ENCODE data around the gene SIT1.

SIT1 gene

DNA sequence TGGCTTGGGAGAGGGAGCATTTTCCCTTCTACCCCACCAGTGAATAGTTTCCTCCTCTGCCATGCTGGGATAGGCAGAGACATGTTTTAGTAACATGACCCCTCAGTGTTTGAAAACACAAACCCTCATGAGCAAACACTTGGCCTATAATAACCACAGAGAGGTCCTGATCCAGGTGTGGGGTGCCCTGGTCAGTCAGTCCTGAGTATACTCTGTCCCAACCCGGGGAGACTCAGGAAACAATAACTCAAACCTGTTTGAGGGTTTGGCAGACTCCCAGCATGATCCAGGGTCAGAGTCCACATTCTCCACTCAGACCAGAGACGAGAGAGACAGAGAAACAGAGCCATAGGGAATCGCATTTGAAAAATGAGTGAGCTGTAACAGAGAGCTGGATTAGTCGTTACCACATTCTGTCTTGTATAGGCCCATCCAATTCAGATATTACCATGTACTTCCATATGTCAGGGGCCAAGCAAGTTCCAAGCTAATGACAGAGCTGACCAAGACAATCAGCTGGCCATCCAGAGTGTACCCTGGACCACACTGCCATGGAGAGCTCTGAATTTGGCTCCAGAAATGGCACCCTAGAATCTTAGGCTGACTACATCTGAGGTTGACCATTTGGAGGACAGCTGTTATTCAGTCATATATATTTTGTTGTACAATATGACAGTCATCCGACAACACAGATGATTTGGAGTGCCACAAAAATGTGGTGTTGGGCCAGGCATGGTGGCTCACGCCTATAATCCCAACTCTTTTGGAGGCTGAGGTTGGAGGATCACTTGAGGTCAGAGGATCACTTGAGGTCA lies 18.8 kb upstream of the SIT1 start:
- TF ChIP-seq SPI1 (IDR thresholded peaks at IDR 0.05; ENCODE audit: borderline replicate concordance, low read depth) = no peak
- TF ChIP-seq, protein P1, sequence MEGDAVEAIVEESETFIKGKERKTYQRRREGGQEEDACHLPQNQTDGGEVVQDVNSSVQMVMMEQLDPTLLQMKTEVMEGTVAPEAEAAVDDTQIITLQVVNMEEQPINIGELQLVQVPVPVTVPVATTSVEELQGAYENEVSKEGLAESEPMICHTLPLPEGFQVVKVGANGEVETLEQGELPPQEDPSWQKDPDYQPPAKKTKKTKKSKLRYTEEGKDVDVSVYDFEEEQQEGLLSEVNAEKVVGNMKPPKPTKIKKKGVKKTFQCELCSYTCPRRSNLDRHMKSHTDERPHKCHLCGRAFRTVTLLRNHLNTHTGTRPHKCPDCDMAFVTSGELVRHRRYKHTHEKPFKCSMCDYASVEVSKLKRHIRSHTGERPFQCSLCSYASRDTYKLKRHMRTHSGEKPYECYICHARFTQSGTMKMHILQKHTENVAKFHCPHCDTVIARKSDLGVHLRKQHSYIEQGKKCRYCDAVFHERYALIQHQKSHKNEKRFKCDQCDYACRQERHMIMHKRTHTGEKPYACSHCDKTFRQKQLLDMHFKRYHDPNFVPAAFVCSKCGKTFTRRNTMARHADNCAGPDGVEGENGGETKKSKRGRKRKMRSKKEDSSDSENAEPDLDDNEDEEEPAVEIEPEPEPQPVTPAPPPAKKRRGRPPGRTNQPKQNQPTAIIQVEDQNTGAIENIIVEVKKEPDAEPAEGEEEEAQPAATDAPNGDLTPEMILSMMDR (IDR thresholded peaks at IDR 0.05; ENCODE audit: insufficient read depth, low read length) = no peak
- TF ChIP-seq, protein P2, sequence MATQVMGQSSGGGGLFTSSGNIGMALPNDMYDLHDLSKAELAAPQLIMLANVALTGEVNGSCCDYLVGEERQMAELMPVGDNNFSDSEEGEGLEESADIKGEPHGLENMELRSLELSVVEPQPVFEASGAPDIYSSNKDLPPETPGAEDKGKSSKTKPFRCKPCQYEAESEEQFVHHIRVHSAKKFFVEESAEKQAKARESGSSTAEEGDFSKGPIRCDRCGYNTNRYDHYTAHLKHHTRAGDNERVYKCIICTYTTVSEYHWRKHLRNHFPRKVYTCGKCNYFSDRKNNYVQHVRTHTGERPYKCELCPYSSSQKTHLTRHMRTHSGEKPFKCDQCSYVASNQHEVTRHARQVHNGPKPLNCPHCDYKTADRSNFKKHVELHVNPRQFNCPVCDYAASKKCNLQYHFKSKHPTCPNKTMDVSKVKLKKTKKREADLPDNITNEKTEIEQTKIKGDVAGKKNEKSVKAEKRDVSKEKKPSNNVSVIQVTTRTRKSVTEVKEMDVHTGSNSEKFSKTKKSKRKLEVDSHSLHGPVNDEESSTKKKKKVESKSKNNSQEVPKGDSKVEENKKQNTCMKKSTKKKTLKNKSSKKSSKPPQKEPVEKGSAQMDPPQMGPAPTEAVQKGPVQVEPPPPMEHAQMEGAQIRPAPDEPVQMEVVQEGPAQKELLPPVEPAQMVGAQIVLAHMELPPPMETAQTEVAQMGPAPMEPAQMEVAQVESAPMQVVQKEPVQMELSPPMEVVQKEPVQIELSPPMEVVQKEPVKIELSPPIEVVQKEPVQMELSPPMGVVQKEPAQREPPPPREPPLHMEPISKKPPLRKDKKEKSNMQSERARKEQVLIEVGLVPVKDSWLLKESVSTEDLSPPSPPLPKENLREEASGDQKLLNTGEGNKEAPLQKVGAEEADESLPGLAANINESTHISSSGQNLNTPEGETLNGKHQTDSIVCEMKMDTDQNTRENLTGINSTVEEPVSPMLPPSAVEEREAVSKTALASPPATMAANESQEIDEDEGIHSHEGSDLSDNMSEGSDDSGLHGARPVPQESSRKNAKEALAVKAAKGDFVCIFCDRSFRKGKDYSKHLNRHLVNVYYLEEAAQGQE (IDR thresholded peaks at IDR 0.05; ENCODE audit: insufficient replicate concordance, low read depth) = no peak
- TF ChIP-seq GABPA (IDR thresholded peaks at IDR 0.05; ENCODE audit: low read depth) = no peak
- TF ChIP-seq POLR2AphosphoS5 (IDR thresholded peaks at IDR 0.05; ENCODE audit: low read depth) = no peak
- Histone ChIP-seq H3K27me3 (ENCODE audit: insufficient read depth, poor library complexity, severe bottlenecking) (peaks cover 5% of the 10 kb centered on the region), H3K4me3 (replicated peaks; ENCODE audit: insufficient read depth, low read length) (no peak overlapping the region), H3K27ac (replicated peaks) (no peak overlapping the region)
- DNase-seq (ENCODE audit: low read depth in 1 of 2, low spot score in 1 of 2) = no peak

DNA sequence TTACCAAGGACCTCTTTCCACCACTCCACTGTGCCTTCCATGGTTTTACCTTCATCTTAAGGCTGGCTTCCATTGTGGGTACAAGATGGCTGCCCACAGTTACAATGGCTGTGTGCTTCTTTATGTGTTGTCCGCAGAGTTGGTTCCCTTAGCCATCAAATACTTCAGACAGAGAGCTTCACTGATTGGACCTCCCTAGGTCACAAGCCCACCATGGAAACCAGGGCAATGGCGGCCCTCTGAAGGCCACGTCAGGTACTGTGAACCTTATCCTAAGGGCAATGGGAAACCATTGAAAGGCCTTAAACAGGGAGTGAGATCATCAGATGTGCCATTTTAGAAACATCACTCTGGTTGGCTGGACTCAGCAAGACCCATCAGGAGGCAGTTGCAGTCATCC lies 17.2 kb upstream of the SIT1 start:
- no peak for TF ChIP-seq GABPA (IDR thresholded peaks at IDR 0.05; ENCODE audit: low read depth)
- TF ChIP-seq, protein P1 (IDR thresholded peaks at IDR 0.05; ENCODE audit: insufficient read depth, low read length) = no peak
- TF ChIP-seq POLR2AphosphoS5 (IDR thresholded peaks at IDR 0.05; ENCODE audit: low read depth) = no peak
- TF ChIP-seq, protein P2 (IDR thresholded peaks at IDR 0.05; ENCODE audit: insufficient replicate concordance, low read depth) = no peak
- TF ChIP-seq SPI1 (IDR thresholded peaks at IDR 0.05; ENCODE audit: borderline replicate concordance, low read depth) = no peak
- Histone ChIP-seq H3K27me3 (ENCODE audit: insufficient read depth, poor library complexity, severe bottlenecking) (no peaks in the 10 kb centered on the region), H3K27ac (replicated peaks) (no peak overlapping the region), H3K4me3 (replicated peaks; ENCODE audit: insufficient read depth, low read length) (no peak overlapping the region)
- DNase-seq (ENCODE audit: low read depth in 1 of 2, low spot score in 1 of 2) = no peak

DNA sequence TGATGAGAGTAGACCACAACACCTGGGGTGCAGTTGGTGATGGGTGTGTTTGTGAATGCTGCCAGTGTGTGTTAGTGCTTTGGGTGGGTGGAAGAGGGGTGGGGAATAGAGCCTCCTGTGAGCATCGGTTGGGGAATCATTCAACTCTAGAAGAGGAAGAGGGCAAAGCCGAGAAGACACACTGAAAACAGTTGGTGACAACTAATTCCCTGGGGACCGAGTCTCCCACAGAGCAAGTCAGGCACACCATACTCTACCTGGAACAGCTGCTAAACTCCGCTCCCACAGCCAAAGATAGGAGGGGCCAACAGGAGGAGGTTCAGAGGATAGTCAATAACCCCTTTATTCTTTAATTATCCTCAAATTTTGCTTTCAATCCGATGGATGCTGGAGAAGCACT lies 15.8 kb upstream of the SIT1 start:
- TF ChIP-seq, protein P2 (IDR thresholded peaks at IDR 0.05; ENCODE audit: insufficient replicate concordance, low read depth) = no peak
- TF ChIP-seq GABPA (IDR thresholded peaks at IDR 0.05; ENCODE audit: low read depth) (no peak), POLR2AphosphoS5 (IDR thresholded peaks at IDR 0.05; ENCODE audit: low read depth) (no peak), SPI1 (IDR thresholded peaks at IDR 0.05; ENCODE audit: borderline replicate concordance, low read depth) (no peak)
- TF ChIP-seq, protein P1 (IDR thresholded peaks at IDR 0.05; ENCODE audit: insufficient read depth, low read length) = no peak
- H3K27me3 ChIP-seq (ENCODE audit: insufficient read depth, poor library complexity, severe bottlenecking) = no peaks in the 10 kb centered on the region
- no peak for DNase-seq (ENCODE audit: low read depth in 1 of 2, low spot score in 1 of 2)
- no peak overlapping the region for H3K4me3 ChIP-seq (replicated peaks; ENCODE audit: insufficient read depth, low read length)
- no peak overlapping the region for H3K27ac ChIP-seq (replicated peaks)
